Epithelial cell of proximal tubule (primary cell): Measurements from ENCODE around the gene PARM1. TPM values are rescaled to one million over a fixed set of nuclear protein-coding genes. Genes with fewer than 3 reads are reported as not detected.

Source experiments
- DNase-seq: peaks from one replicate; pipeline ENCODE4 v3.0.0-alpha.2; 2011; ENCODE audit warnings: low read depth
- H3K4me3 ChIP-seq: 2 replicates; pipeline ENCODE4 v1.5.1; 2011; ENCODE audit warnings: low read depth, mild to moderate bottlenecking, low read length
- total RNA-seq: library from RNA; depleted of rRNA; stranded (reverse); fragments of >200 nt; gene quantifications from 2 replicates; pipeline ENCODE4 v1.2.3, GENCODE V29; 2015
- TF ChIP-seq, protein P1 (sequence below): conservative IDR thresholded peaks from 2 replicates; pipeline ENCODE4 v1.5.1; 2012; ENCODE audit warnings: low read depth, mild to moderate bottlenecking, low read length

The PARM1 gene
- total RNA-seq, 1 donor from 2014 or later = 1.3 TPM

DNA sequence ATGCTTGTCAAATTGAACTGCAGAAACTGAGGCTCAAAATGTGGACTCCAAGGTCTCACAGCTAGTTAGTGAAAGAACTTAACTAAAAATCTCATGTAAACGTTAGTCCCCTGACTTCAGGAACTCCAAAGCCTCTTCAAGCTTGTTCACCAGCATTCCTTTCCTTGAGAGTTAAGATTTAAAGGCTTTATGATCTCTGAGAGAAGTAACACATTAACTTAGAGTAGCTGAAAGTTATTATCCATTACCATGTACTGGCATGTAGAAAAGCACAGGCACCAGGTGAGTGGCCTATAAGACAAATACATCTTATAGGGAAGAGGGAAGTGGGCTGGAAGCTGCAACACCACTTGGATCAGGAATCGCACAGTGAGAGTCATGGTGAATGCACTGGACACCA, 15.3 kb downstream of the PARM1 start:
- no peak for DNase-seq
- TF ChIP-seq, protein P1, sequence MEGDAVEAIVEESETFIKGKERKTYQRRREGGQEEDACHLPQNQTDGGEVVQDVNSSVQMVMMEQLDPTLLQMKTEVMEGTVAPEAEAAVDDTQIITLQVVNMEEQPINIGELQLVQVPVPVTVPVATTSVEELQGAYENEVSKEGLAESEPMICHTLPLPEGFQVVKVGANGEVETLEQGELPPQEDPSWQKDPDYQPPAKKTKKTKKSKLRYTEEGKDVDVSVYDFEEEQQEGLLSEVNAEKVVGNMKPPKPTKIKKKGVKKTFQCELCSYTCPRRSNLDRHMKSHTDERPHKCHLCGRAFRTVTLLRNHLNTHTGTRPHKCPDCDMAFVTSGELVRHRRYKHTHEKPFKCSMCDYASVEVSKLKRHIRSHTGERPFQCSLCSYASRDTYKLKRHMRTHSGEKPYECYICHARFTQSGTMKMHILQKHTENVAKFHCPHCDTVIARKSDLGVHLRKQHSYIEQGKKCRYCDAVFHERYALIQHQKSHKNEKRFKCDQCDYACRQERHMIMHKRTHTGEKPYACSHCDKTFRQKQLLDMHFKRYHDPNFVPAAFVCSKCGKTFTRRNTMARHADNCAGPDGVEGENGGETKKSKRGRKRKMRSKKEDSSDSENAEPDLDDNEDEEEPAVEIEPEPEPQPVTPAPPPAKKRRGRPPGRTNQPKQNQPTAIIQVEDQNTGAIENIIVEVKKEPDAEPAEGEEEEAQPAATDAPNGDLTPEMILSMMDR = no peak
- H3K4me3 ChIP-seq = no peak overlapping the region

DNA sequence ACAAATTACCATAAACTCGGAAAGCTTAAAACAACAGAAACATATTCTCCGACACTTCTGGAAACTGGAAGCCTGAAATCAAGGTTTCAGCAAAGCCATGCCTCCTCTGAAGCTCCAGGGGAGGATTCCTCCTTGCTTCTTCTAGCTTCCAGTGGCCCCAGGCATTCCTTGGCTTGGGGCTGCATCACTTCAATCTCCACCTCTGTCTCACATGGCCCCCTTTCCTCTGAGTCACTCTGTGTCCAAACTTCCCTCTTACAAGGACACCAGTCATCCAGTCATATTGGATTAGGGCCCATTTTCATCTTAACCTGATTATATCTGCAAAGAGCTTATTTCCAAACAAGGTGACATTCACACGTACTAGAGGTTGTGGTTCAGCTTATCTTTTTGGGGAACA, 17.3 kb downstream of the PARM1 start:
- no peak overlapping the region for H3K4me3 ChIP-seq
- TF ChIP-seq, protein P1 = no peak
- no peak for DNase-seq

DNA sequence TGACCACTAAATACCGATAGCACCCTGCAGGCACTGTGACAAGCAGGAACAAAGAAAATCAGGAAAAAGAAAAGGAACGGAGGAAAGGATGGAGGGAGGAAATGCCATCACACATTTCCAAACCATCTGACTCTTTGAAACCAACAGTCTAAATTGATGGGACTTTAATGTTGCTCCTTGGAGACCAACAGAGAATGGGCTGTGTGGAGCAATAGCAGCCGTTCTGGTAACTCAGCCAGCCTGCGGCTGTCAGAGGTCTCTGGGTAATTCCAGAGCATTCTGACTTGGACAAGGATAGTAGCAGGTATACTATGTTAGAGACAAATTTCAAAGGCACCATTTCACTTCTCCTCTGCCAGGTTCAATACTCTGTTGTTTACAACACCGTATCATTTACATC, 18.0 kb downstream of the PARM1 start:
- no peak for DNase-seq
- TF ChIP-seq, protein P1 = no peak
- no peak overlapping the region for H3K4me3 ChIP-seq

DNA sequence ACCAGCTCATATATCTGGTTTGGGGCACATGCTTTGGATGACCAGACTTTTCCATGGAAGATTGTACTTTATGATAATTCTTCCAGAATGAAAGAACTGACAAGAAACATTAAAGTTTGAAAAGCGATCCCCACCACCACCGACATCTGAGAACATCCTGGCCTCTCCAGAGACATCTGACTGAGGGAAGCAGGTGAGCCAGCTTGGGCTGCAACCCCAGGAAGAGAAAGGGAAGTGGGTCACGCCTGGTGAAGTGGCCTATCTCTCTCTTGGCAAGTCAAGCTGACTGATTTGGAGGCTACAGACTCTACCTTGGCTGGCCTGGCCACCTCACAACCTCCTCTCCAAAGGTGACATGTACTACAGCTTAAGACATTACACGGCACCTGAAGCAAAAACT, 20.7 kb downstream of the PARM1 start:
- TF ChIP-seq, protein P1 = no peak
- no peak overlapping the region for H3K4me3 ChIP-seq
- no peak for DNase-seq

DNA sequence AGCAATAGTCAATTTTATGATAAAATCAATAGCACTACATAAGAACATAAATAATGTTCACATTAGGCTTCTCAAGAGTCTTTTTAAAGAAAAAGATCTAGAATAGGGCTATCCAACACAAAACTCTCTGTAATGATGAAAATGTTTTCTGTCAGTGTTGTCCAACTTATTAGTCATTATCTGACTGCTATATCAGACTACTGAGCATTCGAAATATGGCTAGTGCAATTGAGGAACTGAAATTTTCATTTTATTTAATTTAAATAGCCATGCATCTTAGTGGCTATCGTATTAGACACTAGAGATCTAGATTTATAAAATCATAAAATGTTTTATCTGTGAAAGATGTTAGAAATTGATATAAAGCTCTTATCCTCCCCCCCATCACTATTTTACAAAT, 26.0 kb downstream of the PARM1 start:
- TF ChIP-seq, protein P1 = no peak
- DNase-seq = no peak
- no peak overlapping the region for H3K4me3 ChIP-seq

DNA sequence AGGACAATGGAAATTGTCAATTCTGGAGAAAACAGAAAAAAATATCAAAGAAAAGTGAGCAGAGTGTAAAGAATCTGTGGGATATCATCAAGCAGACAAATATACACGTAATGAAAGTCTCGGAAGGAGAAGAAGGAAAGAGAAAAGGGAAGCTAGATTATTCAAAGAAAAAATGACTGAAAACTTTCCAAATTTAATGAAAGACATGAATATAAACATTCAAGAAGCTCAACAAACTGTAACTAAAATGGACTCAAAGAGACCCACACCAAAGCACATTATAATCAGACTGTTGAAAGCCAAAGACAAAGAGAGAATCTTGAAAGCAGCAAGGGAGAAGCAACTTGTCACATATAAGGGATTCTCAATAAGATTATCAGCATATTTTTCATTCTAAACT, 28.3 kb downstream of the PARM1 start:
- no peak overlapping the region for H3K4me3 ChIP-seq
- TF ChIP-seq, protein P1 = no peak
- no peak for DNase-seq

DNA sequence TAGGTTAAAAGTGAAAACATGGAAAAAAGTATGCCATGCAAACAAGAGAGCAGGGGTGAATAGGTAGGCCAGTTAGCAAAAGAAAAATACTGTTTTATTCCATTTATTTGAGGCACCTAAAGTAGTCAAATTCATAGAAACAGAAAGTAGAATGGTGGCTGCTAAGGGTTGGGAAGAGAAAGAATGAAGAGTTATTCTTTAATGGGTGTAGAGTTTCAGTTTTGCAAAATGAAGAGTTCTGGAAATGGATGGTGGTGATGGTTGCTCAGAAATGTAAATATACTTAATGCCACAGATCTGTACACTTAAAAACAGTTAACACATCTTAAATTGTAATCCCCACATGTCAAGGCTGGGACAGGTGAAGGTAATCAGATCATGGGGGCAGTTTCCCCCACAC, 29.7 kb downstream of the PARM1 start:
- no peak overlapping the region for H3K4me3 ChIP-seq
- TF ChIP-seq, protein P1 = no peak
- no peak for DNase-seq
